Smooth muscle cell of the brain vasculature (primary cell): ENCODE measurements around the gene MAML3.

Experiments used
- DNase-seq: peaks from one replicate; pipeline ENCODE4 v3.0.0-alpha.2; 2012; ENCODE audit warnings: low read depth, low spot score

MAML3 gene

GRCh38 chr4:139813881-139814280 is 340.1 kb downstream of the MAML3 start:
- DNase-seq, result no peak

GRCh38 chr4:139810710-139811109 is 343.3 kb downstream of the MAML3 start:
- no peak for DNase-seq

- no peak for DNase-seq
These were observed 344.2 kb downstream of the MAML3 start for GRCh38 chr4:139809757-139810140.

- DNase-seq, result no peak
These were observed 344.9 kb downstream of the MAML3 start for GRCh38 chr4:139808808-139809756.

GRCh38 chr4:139808381-139808807 is 345.6 kb downstream of the MAML3 start:
- no peak for DNase-seq

GRCh38 chr4:139807483-139807882 is 346.5 kb downstream of the MAML3 start:
- DNase-seq, result no peak

- DNase-seq, result no peak
These were observed 347.1 kb downstream of the MAML3 start for GRCh38 chr4:139806929-139807328.

- no peak for DNase-seq
These were observed 351.1 kb downstream of the MAML3 start for GRCh38 chr4:139802931-139803330.

- no peak for DNase-seq
These were observed 351.5 kb downstream of the MAML3 start for GRCh38 chr4:139802488-139802887.

- DNase-seq, result no peak
These were observed 352.1 kb downstream of the MAML3 start for GRCh38 chr4:139801895-139802294.

- DNase-seq, result no peak
These were observed 353.9 kb downstream of the MAML3 start for GRCh38 chr4:139800082-139800481.

- no peak for DNase-seq
These were observed 354.4 kb downstream of the MAML3 start for GRCh38 chr4:139799615-139800014.

GRCh38 chr4:139798456-139798855 is 355.5 kb downstream of the MAML3 start:
- DNase-seq, result no peak

- no peak for DNase-seq
These were observed 356.7 kb downstream of the MAML3 start for GRCh38 chr4:139797287-139797686.

GRCh38 chr4:139795527-139796314 is 358.3 kb downstream of the MAML3 start:
- DNase-seq, result no peak

GRCh38 chr4:139794158-139794954 is 359.6 kb downstream of the MAML3 start:
- DNase-seq, result no peak

- DNase-seq, result no peak
These were observed 362.3 kb downstream of the MAML3 start for GRCh38 chr4:139791681-139792080.

GRCh38 chr4:139790291-139790690 is 363.7 kb downstream of the MAML3 start:
- DNase-seq, result no peak

- no peak for DNase-seq
These were observed 364.8 kb downstream of the MAML3 start for GRCh38 chr4:139789096-139789654.

GRCh38 chr4:139786494-139787354 is 367.3 kb downstream of the MAML3 start:
- no peak for DNase-seq
